Left hindlimb (tissue), 1 donor: ENCODE measurements around the gene EPN1.

Experiments used
- DNase-seq: peaks from one replicate; pipeline ENCODE4 v3.0.0-alpha.2; 2018

EPN1 gene

GRCh38 chr19:55680339-55681130, 5.5 kb downstream of the EPN1 start:
- DNase-seq, result no peak

GRCh38 chr19:55681131-55682092, 6.4 kb downstream of the EPN1 start:
- DNase-seq, result no peak

- DNase-seq, result no peak
Observed at GRCh38 chr19:55683449-55684261, 8.6 kb downstream of the EPN1 start.

GRCh38 chr19:55684946-55685681, 10.1 kb downstream of the EPN1 start:
- DNase-seq, result peak; percentile 35

GRCh38 chr19:55685776-55686175, 10.8 kb downstream of the EPN1 start:
- DNase-seq, result peak; percentile 7

GRCh38 chr19:55686311-55687050, 11.5 kb downstream of the EPN1 start:
- peak; percentile 28 for DNase-seq

- peak; percentile 23 for DNase-seq
Observed at GRCh38 chr19:55687281-55688201, 12.5 kb downstream of the EPN1 start.

GRCh38 chr19:55688422-55689218, 13.6 kb downstream of the EPN1 start:
- DNase-seq, result peak; percentile 74

- DNase-seq, result peak; percentile 23
Observed at GRCh38 chr19:55689411-55690108, 14.5 kb downstream of the EPN1 start.

GRCh38 chr19:55690109-55690768, 15.2 kb downstream of the EPN1 start:
- peak; percentile 6 for DNase-seq

- no peak for DNase-seq
Observed at GRCh38 chr19:55690769-55691545, 15.9 kb downstream of the EPN1 start.

GRCh38 chr19:55691561-55692481, 16.8 kb downstream of the EPN1 start:
- DNase-seq, result peak; percentile 29

GRCh38 chr19:55692681-55693081, 17.7 kb downstream of the EPN1 start:
- DNase-seq, result peak; percentile 22

- DNase-seq, result no peak
Observed at GRCh38 chr19:55693336-55693974, 18.4 kb downstream of the EPN1 start.

GRCh38 chr19:55694241-55694655, 19.2 kb downstream of the EPN1 start:
- DNase-seq, result peak; percentile 19
